Immature natural killer cell (primary cell): ENCODE measurements around the gene SLC5A2. TPM values are rescaled to one million over a fixed set of nuclear protein-coding genes. Genes with fewer than 3 reads are reported as not detected.
"Not testable (repeated sequence)": the region's sequence is repeated elsewhere in the genome, so short reads cannot be mapped to it uniquely, and the experiment has no call there.

Experiments
- DNase-seq, 3 donors: peaks; one replicate each; pipeline ENCODE4 v3.0.0; 2022; ENCODE audit warnings: mixed read lengths in 1 of 3
- H3K27ac Mint-ChIP-seq, 6 donors: one replicate each; pipeline ENCODE4 v1.8.0; 2020; ENCODE audit warnings: mixed read lengths in 6 of 6, mild to moderate bottlenecking in 5 of 6, inconsistent platforms in 4 of 6, moderate library complexity in 3 of 6
- H3K27me3 Mint-ChIP-seq, 3 donors: one replicate each; pipeline ENCODE4 v1.8.0; 2020 to 2021; ENCODE audit warnings: low read depth in 3 of 3, mild to moderate bottlenecking in 3 of 3, mixed read lengths in 3 of 3, moderate library complexity in 3 of 3, inconsistent platforms in 1 of 3
- H3K36me3 Mint-ChIP-seq, 3 donors: one replicate each; pipeline ENCODE4 v1.8.0; 2020; ENCODE audit warnings: mixed read lengths in 3 of 3, inconsistent platforms in 2 of 3, mild to moderate bottlenecking in 2 of 3
- H3K4me1 Mint-ChIP-seq, 2 donors: one replicate each; pipeline ENCODE4 v1.8.0; 2020; ENCODE audit warnings: inconsistent platforms in 2 of 2, mild to moderate bottlenecking in 2 of 2, mixed read lengths in 2 of 2, moderate library complexity in 1 of 2
- H3K4me3 Mint-ChIP-seq, 5 donors: one replicate each; pipeline ENCODE4 v1.8.0; 2020; ENCODE audit warnings: mild to moderate bottlenecking in 5 of 5, mixed read lengths in 5 of 5, inconsistent platforms in 3 of 5, moderate library complexity in 3 of 5
- H3K9me3 Mint-ChIP-seq, 6 donors: one replicate each; pipeline ENCODE4 v1.8.0; 2020; ENCODE audit warnings: mild to moderate bottlenecking in 6 of 6, mixed read lengths in 6 of 6, inconsistent platforms in 4 of 6, moderate library complexity in 3 of 6
- polyA plus RNA-seq, 3 donors: library from polyadenylated mRNA; unstranded; fragments of 300-500 nt; fragmentation: Illumina TruSeq; gene quantifications; one replicate each; pipeline ENCODE4 v1.2.3, GENCODE V29; 2021

Gene SLC5A2
- polyA plus RNA-seq, 3 donors from 2014 or later = 0.72 to 1.9 TPM; not detected in 1

- peaks cover 0 to 7% (median 2%) of the 10 kb centered on the region in 3 donors for H3K27me3 Mint-ChIP-seq
- peaks cover 0 to 8% (median 0%) of the 10 kb centered on the region in 6 donors for H3K9me3 Mint-ChIP-seq
- no peak for DNase-seq
- no peak overlapping the region for H3K4me3 Mint-ChIP-seq
- no peak overlapping the region for H3K27ac Mint-ChIP-seq
- H3K36me3 Mint-ChIP-seq = peaks cover 0 to 3% (median 2%) of the 10 kb centered on the region in 3 donors
- H3K4me1 Mint-ChIP-seq = no peaks in the 10 kb centered on the region
Measured at GRCh38 chr16:31522071-31522470, 39.1 kb downstream of the SLC5A2 start.

GRCh38 chr16:31523768-31524167, 40.8 kb downstream of the SLC5A2 start:
- peaks cover 3 to 11% (median 10%) of the 10 kb centered on the region in 3 donors for H3K27me3 Mint-ChIP-seq
- not testable (repeated sequence) for DNase-seq, H3K4me3 Mint-ChIP-seq, H3K9me3 Mint-ChIP-seq, H3K27ac Mint-ChIP-seq, H3K36me3 Mint-ChIP-seq, H3K4me1 Mint-ChIP-seq

GRCh38 chr16:31525113-31525512, 42.2 kb downstream of the SLC5A2 start:
- Mint-ChIP-seq H3K27ac (no peak overlapping the region), H3K4me3 (no peak overlapping the region), H3K9me3 (no peaks in the 10 kb centered on the region), H3K27me3 (peaks cover 4 to 14% (median 13%) of the 10 kb centered on the region in 3 donors), H3K4me1 (peaks cover 0 to 1% of the 10 kb centered on the region in 2 donors), H3K36me3 (no peaks in the 10 kb centered on the region)
- DNase-seq = no peak

- Mint-ChIP-seq H3K27ac (no peak within 1 kb of the TSS), H3K4me3 (no peak within 1 kb of the TSS), H3K27me3 (peaks cover 4 to 15% (median 12%) of the 10 kb centered on the region in 3 donors), H3K4me1 (peaks cover 0 to 1% of the 10 kb centered on the region in 2 donors), H3K36me3 (no peaks in the 10 kb centered on the region), H3K9me3 (no peaks in the 10 kb centered on the region)
- DNase-seq = no peak
Measured at GRCh38 chr16:31527734-31528274, 44.9 kb downstream of the SLC5A2 start, which contains the start of gene AHSP. Gene AHSP (plus strand): TSS chr16:31527900. CDS start chr16:31528140, 240 bp downstream.

GRCh38 chr16:31528523-31529107, 45.7 kb downstream of the SLC5A2 start:
- Mint-ChIP-seq H3K9me3 (no peaks in the 10 kb centered on the region), H3K4me3 (no peak overlapping the region), H3K4me1 (peaks cover 0 to 1% of the 10 kb centered on the region in 2 donors), H3K36me3 (no peaks in the 10 kb centered on the region), H3K27me3 (peaks cover 4 to 15% (median 12%) of the 10 kb centered on the region in 3 donors), H3K27ac (no peak overlapping the region)
- DNase-seq = no peak

GRCh38 chr16:31529108-31529936, 46.4 kb downstream of the SLC5A2 start:
- Mint-ChIP-seq H3K4me1 (peaks cover 0 to 1% of the 10 kb centered on the region in 2 donors), H3K27ac (no peak overlapping the region), H3K36me3 (no peaks in the 10 kb centered on the region), H3K27me3 (peaks cover 4 to 18% (median 12%) of the 10 kb centered on the region in 3 donors), H3K4me3 (no peak overlapping the region), H3K9me3 (no peaks in the 10 kb centered on the region)
- DNase-seq = no peak

GRCh38 chr16:31529937-31530312, 47.0 kb downstream of the SLC5A2 start:
- Mint-ChIP-seq H3K27ac (no peak overlapping the region), H3K4me1 (peaks cover 0 to 1% of the 10 kb centered on the region in 2 donors), H3K36me3 (no peaks in the 10 kb centered on the region), H3K4me3 (no peak overlapping the region), H3K27me3 (peaks cover 4 to 23% (median 13%) of the 10 kb centered on the region in 3 donors), H3K9me3 (no peaks in the 10 kb centered on the region)
- DNase-seq = no peak

GRCh38 chr16:31530405-31530804, 47.5 kb downstream of the SLC5A2 start:
- Mint-ChIP-seq H3K27ac (no peak overlapping the region), H3K9me3 (no peaks in the 10 kb centered on the region), H3K27me3 (peaks cover 4 to 26% (median 17%) of the 10 kb centered on the region in 3 donors), H3K36me3 (no peaks in the 10 kb centered on the region), H3K4me3 (no peak overlapping the region), H3K4me1 (peaks cover 0 to 1% of the 10 kb centered on the region in 2 donors)
- no peak for DNase-seq

GRCh38 chr16:31531096-31531495, 48.2 kb downstream of the SLC5A2 start:
- Mint-ChIP-seq H3K4me1 (peaks cover 0 to 1% of the 10 kb centered on the region in 2 donors), H3K36me3 (no peaks in the 10 kb centered on the region), H3K27ac (no peak overlapping the region), H3K27me3 (peaks cover 4 to 32% (median 17%) of the 10 kb centered on the region in 3 donors), H3K4me3 (no peak overlapping the region), H3K9me3 (no peaks in the 10 kb centered on the region)
- no peak for DNase-seq

GRCh38 chr16:31532120-31532519, 49.2 kb downstream of the SLC5A2 start:
- H3K4me3 Mint-ChIP-seq = no peak overlapping the region
- H3K4me1 Mint-ChIP-seq = peaks cover 0 to 1% of the 10 kb centered on the region in 2 donors
- no peak for DNase-seq
- H3K27me3 Mint-ChIP-seq = peaks cover 7 to 40% (median 23%) of the 10 kb centered on the region in 3 donors
- no peaks in the 10 kb centered on the region for H3K36me3 Mint-ChIP-seq
- no peaks in the 10 kb centered on the region for H3K9me3 Mint-ChIP-seq
- H3K27ac Mint-ChIP-seq = no peak overlapping the region

GRCh38 chr16:31532896-31533295, 50.0 kb downstream of the SLC5A2 start:
- Mint-ChIP-seq H3K27me3 (peaks cover 9 to 37% (median 19%) of the 10 kb centered on the region in 3 donors), H3K9me3 (no peaks in the 10 kb centered on the region), H3K4me1 (peaks cover 0 to 4% of the 10 kb centered on the region in 2 donors), H3K27ac (no peak overlapping the region), H3K36me3 (no peaks in the 10 kb centered on the region), H3K4me3 (no peak overlapping the region)
- no peak for DNase-seq

GRCh38 chr16:31535737-31536136, 52.8 kb downstream of the SLC5A2 start:
- Mint-ChIP-seq H3K27ac (no peak overlapping the region), H3K27me3 (peaks cover 9 to 40% (median 22%) of the 10 kb centered on the region in 3 donors), H3K4me3 (peak overlapping the region in 1 of 5 donors; percentile 1), H3K9me3 (peaks cover 0 to 9% (median 0%) of the 10 kb centered on the region in 6 donors), H3K4me1 (peaks cover 0 to 5% of the 10 kb centered on the region in 2 donors), H3K36me3 (no peaks in the 10 kb centered on the region)
- DNase-seq = no peak

GRCh38 chr16:31536804-31537361, 54.0 kb downstream of the SLC5A2 start:
- H3K9me3 Mint-ChIP-seq = peaks cover 0 to 9% (median 0%) of the 10 kb centered on the region in 6 donors
- no peak overlapping the region for H3K4me3 Mint-ChIP-seq
- no peak for DNase-seq
- H3K27me3 Mint-ChIP-seq = peaks cover 9 to 40% (median 22%) of the 10 kb centered on the region in 3 donors
- H3K27ac Mint-ChIP-seq = no peak overlapping the region
- H3K36me3 Mint-ChIP-seq = peaks cover 0 to 4% (median 0%) of the 10 kb centered on the region in 3 donors
- peaks cover 0 to 5% of the 10 kb centered on the region in 2 donors for H3K4me1 Mint-ChIP-seq
